Measurements from ENCODE around the gene FOXK2.

FOXK2 gene

GRCh38 chr17:82613283-82614094, 94.0 kb downstream of the FOXK2 start:
- no peak for DNase-seq

GRCh38 chr17:82614095-82614631, 94.6 kb downstream of the FOXK2 start:
- no peak for DNase-seq

DNA sequence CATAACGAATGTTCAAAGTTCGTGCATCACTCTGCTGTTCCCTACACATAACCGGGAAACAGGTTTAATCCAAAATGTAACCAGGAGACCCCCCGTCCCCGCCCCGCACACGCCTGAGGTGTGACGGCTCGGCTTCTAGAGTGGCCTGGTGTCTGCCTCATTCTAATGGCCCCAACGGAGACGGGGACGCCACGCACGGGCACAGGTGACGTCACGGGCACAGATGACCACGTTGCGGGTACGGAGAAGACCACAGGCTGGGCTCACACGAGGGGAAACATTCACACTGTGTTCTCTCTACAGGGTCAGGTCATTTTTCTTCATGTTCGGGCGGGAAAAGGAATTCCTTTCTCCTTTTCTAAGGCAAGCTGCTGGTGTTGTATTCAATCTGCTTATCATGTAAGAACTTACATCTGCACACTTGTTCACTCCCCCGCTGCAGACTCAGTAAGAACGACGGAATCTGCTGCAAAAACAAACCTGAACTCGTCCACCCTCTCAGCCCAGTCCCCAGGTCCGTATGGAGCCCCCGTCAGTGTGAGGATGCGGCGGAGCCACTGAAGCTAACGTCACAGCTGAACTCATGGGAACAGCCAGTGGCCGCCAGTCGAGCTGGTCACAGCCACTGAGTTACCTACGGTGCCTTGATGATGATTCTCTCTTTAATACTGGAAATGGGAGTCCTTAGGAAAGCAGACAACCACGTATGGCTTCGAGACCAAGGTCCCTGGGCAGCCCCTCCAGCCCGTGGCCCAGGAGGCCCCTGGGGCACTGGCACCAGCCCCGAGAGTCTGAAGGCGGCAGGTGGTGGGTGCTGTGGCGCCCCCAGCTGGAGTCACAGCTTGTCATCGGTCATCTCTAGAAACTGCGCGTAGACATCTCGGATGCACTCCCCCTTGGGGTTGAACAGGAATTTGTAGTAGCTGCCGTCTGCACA, 95.8 kb downstream of the FOXK2 start:
- DNase-seq, result no peak

GRCh38 chr17:82616021-82616711, 96.6 kb downstream of the FOXK2 start:
- no peak for DNase-seq

DNA sequence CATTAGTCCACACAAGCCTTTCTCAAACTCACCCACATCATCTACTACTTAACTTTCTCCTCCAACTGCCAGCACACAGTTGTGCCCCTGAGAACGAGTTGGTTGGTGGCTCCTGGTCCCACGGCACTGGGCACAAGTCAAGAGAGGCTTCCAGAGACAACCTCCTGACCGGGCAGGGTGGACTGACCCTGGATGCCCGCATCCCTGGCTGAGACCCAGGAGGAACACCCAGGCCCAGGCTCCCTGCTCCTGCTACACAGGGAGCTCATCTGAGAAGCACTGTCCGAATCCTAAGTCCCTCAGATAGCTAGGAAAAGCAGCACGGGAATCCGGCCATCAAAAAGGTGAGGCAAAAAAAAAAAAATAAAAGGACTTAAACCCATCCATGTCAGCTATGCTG, 99.7 kb downstream of the FOXK2 start:
- no peak for DNase-seq

- no peak for DNase-seq
These were observed 100.1 kb downstream of the FOXK2 start for GRCh38 chr17:82619641-82620040.

DNA sequence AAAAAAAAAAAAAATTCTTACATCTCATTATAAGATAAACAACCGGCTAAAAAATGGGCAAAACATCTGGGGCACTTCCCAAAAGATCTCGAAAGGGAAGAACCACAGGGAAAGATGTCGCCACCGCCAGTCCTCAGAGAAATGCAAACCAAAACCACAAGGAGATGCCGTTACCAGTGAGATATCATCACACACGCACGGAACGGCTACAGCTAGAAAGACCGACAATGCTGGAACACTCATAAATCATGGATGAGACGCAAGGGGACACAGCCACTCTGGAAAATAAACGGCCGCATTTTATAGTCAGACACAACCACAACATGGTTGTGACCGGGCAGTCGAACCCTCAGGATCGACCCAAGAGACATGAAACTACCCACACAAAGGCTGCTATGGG, 104.2 kb downstream of the FOXK2 start:
- no peak for DNase-seq

DNA sequence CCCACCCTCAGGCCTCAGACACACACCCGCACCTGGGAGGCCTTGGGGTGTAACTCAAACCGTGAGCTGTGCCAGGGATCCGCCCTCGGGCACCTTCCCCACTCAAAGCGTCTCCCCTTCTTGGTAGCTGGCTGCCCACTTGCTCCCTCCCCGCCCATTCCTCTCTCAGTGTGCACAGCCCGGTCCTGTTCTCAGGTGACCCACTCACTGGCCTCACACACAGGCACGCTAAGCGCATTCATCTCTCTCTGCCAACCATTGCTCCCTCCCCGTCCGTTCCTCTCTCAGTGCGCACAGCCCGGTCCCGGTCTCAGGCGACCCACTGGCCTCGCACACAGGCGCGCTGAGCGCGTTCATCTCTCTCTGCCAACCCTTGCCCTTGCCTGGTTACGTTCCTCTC, 107.9 kb downstream of the FOXK2 start:
- no peak for DNase-seq

DNA sequence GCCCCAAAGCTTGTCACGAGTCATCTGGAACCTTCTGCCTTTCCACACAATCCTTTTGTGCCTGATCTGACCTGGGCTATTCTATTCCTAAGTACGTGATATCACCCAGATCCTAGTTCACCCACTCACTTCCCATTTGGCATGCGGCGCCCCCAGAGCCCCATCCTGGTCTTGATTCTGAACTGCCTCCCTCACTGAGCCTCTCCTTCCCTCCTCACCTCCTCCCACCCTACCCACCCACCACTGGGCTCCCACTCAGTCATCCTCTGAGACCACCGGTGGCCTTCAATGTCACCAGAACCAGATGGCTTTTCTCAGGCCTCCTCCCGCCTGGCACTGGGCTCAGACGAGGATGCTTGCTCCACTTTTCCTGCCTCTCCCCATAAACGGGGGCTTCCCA, 110.2 kb downstream of the FOXK2 start:
- no peak for DNase-seq

- no peak for DNase-seq
These were observed 110.7 kb downstream of the FOXK2 start for GRCh38 chr17:82630212-82630611.

DNA sequence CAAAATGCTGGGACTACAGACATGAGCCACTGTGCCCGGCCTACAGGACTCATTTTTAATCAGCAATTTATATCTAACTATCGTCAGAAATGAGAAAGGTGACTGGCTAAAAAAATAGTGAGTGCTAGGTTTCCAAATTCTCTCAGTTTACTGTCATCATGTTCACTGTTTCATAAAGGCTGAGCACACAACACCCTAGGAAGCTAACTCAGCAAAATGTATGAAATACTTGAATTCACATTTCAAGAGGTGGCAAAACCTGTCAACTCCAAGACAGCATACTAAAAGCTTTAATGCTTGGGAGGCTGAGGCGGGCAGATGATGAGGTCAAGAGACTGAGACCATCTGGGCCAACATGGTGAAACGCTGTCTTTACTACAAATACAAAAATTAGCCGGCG, 112.0 kb downstream of the FOXK2 start:
- DNase-seq, result no peak

- DNase-seq, result no peak
These were observed 112.9 kb downstream of the FOXK2 start for GRCh38 chr17:82632451-82632850.

- no peak for DNase-seq
These were observed 113.8 kb downstream of the FOXK2 start for GRCh38 chr17:82633343-82633742.

- DNase-seq, result peak; percentile 58
These were observed 117.4 kb downstream of the FOXK2 start for GRCh38 chr17:82636626-82637598.

DNA sequence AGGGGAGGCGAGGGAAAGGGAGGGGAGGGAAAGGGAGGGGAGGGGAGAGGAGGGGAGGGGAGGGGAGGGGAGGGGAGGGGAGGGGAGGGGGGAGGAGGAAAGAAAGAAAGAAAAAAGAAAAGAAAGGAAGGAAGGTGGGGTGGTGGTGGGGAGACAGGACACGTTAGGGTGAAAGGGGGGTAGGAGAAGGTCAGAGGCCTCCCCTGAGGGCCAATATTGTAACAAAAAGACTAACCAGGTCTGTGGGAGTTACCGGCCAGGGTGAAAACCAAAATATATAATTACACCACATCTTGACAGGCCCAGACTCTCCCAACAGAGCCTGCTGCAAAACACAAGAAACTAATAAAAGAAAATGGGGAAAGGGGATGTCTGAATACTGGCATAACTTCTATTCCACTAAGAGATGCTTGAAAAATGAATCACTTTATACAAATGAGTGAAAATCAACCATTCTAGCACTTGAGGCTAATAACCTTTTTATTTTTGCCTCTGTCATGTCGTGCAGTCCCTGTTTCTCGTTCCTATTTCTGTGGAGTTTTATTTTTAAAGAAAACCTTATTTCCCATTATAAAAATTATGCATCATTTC, 118.7 kb downstream of the FOXK2 start:
- DNase-seq, result no peak

DNA sequence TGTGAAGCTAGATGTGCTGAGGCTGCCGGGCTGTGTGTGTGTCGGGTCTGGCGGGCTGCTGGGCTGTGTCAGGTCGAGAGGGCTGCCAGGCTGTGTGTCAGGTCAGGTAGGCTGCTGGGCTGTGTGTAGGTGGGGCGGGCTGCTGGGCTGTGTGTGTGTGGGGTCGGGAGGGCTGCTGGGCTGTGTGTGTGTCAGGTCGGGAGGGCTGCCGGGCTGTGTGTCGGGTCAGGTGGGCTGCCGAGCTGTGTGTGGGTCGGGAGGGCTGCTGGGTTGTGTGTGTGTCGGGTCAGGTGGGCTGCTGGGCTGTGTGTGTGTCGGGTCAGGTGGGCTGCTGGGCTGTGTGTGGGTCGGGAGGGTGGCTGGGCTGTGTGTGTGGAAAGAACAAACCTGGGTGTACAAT, 120.1 kb downstream of the FOXK2 start:
- no peak for DNase-seq

DNA sequence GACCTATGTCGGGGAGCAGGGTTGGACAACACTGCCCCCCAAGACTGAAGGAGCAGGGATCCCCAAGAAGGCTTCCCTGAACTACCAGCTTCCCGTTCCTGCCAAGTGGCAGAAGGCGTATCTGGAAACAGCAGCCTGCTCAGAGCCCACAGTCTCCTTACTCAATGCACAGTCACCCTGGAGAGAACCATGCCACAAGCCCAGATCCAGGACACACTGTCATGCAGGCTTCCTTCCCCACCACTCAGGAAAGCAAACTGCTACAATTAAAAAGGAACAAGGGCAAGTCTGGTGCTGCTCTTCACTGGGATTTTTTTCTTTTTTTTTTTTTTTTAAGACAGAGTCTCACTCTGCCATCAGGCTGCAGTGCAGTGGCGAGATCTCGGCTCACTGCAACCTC, 120.5 kb downstream of the FOXK2 start:
- DNase-seq, result no peak

DNA sequence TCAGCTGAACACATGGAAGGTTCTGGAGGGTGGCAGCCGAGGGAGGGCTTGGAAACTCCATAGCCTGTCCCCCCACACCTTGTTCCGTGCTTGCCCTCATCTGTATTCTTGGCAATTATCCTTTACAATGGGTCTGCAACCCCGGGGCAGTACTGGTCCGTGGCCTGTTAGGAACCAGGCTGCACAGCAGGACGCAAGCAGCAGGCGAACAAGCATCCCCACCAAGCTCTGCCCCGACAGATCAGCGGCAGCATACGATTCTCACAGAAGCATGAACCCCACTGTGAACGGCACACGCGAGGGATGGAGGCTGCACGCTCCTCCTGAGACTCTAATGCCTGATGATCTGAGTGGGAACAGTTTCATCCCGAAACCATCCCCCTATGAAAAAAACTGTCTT, 122.5 kb downstream of the FOXK2 start:
- DNase-seq, result no peak

GRCh38 chr17:82644148-82644547, 124.6 kb downstream of the FOXK2 start:
- DNase-seq, result no peak

DNA sequence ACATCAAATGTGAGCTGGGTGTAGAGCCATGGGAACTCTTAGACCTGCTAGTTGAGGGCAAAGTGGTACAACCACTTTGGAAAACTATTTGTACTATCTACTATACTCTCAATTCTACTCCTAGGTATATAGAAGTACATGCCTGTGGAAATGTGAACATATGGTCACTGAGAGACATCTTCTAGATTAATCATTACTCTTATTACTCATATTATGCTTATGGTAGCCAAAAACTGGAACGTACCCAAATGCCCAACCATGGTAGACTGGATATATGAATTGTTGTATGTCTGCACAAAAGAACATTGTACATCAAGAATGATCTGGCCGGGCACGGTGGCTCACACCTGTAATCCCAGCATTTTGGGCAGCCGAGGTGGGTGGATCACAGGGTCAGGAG, 126.0 kb downstream of the FOXK2 start:
- DNase-seq, result no peak

GRCh38 chr17:82647593-82648164, 128.1 kb downstream of the FOXK2 start:
- no peak for DNase-seq

All from NCI-H774 (cell line).